Peyer's patch (tissue), 4 donors: ENCODE results near the gene PIGK.

Experiments
- CTCF ChIP-seq, 6 experiments: fragments of 450-650 bp in 4 of 6; fragments of 200-600 bp in 2 of 6; sonication (generic) in 1 of 6; IDR thresholded peaks; one replicate each; pipeline ENCODE4 v1.5.1; 2017 to 2019; ENCODE audit warnings: antibody characterized with exemption in 6 of 6, mild to moderate bottlenecking in 3 of 6, moderate library complexity in 1 of 6
- POLR2A ChIP-seq, 2 donors: fragments of 450-650 bp; IDR thresholded peaks; one replicate each; pipeline ENCODE4 v1.5.1; 2017; ENCODE audit warnings: antibody characterized with exemption in 2 of 2, mild to moderate bottlenecking in 2 of 2, moderate library complexity in 2 of 2

GRCh38 chr1:77193951-77194350 lies 25.3 kb downstream of the PIGK start:
- no peak for TF ChIP-seq CTCF (IDR thresholded peaks at IDR 0.05)
- TF ChIP-seq POLR2A (IDR thresholded peaks at IDR 0.05) = no peak
